HG02885 (cell line): ENCODE data around the gene ZNF732.
"Not testable (repeated sequence)": the region's sequence is repeated elsewhere in the genome, so short reads cannot be mapped to it uniquely, and the experiment has no call there.

Source experiments
- ATAC-seq: cut with Tn5 transposase; IDR thresholded peaks from one replicate; pipeline ENCODE4 v1.9.1; 2021; ENCODE audit warnings: mild to moderate bottlenecking; ENCODE audit not compliant: unreplicated experiment, poor library complexity

ZNF732 gene

DNA sequence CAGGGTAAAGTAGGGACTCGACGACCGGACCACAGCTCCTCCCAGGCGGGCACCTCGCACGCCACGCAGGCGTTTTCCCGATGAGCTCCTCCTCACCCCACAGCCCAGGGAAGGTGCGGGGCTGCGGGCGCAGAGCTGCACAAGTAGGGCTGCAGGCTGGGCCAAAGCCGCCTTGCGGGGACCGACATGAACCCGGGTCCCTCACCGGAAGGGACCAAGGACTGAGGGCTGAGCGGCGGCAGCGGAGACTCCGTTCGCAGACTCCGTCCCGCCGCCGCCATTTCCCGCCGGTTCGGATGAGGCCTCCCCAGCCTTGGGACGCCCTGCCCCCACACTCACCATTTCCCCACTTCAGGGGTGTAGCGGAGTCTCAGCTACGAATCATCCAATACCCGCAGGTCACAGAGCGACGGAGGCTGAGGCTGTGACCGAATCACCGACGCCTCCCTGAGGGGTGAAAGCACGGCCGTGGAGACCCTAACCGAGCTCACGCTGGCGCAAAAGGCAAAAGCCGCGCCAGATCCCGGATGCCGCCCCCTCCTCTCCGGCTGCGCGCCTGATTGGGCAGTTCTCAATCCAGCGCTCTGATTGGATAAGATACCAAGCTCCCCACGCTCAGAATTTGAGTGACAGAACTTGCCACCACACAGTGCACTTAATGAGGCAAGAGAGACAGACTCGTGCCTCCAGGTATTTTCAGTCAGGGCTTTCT lies at the start of gene ZNF732:
ZNF732 (minus strand) TSS at position 506 of the 712 bp plus-strand sequence; CDS start at position 342, 164 bp downstream.
- ATAC-seq = no peak

GRCh38 chr4:340011-340410 lies 34.7 kb upstream of the ZNF732 start:
- ATAC-seq = no peak

DNA sequence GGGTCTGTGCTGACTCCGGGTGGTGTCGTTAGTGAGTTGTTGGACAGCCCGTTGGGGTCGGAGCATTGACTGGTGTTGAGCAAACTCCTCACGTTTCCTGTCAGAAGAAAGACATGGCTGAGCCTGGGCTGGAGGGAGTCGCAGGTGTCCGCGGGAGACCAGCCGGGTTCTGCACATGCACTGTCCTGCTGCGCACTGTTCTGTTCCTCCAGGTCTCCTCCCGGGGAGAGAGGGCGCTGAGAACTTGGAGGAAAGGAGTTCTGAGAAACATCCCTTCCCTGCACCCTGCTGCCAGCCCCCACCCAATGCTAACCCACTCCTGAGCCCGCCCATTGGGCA lies 33.5 kb upstream of the ZNF732 start:
- no peak for ATAC-seq

GRCh38 chr4:337932-338758 lies 32.9 kb upstream of the ZNF732 start:
- peak; percentile 31 for ATAC-seq

GRCh38 chr4:337143-337931 lies 32.1 kb upstream of the ZNF732 start, which contains the start of gene ZNF141:
Gene ZNF141 (plus strand): TSS chr4:337814. CDS start chr4:337984, 170 bp downstream.
- ATAC-seq = peak; percentile 97

GRCh38 chr4:336893-337142 lies 31.5 kb upstream of the ZNF732 start:
- no peak for ATAC-seq

- ATAC-seq = no peak
Measured at GRCh38 chr4:336099-336892, 31.0 kb upstream of the ZNF732 start.

DNA sequence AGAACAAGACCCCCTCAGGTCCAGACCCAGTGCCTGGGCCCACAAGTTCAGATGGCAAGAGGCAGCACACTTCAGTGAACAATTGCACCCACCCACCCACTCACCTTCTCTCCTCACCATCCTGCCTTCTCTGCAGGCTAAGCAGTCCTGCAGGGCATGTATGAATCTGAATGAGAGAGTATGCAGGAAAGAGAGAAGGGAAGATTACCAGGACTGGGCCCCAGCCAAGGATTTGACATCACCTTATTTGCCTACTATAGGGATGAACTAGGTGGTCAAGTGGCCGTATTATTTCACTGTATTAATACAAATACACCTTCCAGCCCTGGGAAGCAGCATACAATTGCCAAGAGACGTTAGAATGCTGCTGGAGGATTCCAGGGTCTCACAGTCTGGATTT lies 30.2 kb upstream of the ZNF732 start:
- ATAC-seq = no peak

DNA sequence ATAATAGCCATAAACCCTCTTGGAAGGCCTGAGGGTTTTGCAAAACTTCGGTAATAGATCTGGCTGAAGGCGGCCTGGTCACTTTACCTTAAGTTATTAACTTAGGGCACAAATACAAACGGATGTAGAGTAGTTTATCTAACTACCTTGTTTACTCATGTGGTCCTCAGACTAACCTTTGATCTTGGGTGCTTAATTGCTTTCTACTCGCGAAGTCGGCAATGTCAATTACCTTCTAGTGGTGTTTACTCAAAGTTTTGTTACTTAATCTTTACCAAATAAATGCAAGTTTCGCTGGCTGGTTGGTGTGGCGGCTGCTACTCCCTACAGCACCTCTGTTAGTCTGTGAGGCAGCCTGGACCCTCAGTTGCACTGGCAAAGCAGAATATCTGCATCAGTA lies 23.5 kb upstream of the ZNF732 start:
- no peak for ATAC-seq

- ATAC-seq = no peak
Measured at GRCh38 chr4:314296-314903, 9.1 kb upstream of the ZNF732 start.

DNA sequence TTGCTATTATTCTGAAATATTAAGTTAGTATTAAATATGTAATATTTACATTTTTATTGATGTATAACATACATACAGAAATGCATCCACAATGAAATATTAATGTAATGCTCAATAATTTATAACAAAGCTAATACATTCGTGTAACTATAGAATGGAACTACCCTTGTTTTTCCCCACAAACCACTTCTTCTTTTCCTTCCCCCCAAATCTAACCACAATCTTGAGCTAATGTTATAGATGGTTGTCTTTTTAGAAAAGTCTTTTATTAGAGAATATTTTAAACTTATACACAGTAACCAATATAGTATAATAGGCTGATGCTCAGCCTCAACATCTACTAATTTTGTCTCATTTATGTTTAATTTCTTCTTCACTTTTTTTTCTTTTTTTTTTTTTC lies 4.5 kb upstream of the ZNF732 start:
- no peak for ATAC-seq

- ATAC-seq = no peak
Measured at GRCh38 chr4:306551-306961, 1.3 kb upstream of the ZNF732 start.

DNA sequence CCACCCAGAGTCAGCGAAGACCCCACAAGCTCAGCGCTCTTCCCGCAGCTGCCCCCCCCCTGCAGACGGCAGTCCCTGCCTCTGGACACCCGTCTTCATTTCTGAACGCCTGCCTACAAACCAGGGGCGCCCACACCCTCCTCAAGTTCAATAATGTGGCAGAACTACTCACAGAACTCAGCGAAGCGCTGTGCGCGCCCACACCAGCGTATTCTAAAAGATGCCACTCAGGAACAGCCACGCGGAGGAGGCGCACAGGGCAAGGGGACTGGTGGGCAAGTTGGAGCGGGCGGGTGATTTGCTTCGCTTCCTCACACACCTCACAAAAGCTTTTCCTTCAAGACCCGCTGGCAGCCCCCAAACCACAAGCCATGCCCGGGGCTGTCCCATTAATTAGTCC lies 758 bp downstream of the ZNF732 start:
- not testable (repeated sequence) for ATAC-seq

DNA sequence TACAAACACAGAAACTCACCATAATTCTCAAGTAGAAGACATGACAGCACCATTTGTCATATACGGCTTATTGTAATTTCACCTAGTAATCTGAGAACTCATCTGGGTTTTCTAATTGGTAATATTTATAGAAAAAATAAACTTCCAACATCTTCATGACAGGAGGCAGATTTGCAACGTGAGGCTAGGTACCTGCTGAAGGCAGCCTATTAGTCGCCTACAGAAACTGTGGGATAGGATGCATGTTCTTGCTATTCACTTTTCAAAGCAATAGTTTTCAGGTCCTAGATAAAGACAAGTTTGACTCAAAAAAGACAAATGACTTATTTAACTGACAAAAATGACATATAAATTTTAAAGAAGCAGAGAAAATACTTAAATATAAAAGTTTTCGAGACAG lies 2.9 kb downstream of the ZNF732 start:
- ATAC-seq = no peak

DNA sequence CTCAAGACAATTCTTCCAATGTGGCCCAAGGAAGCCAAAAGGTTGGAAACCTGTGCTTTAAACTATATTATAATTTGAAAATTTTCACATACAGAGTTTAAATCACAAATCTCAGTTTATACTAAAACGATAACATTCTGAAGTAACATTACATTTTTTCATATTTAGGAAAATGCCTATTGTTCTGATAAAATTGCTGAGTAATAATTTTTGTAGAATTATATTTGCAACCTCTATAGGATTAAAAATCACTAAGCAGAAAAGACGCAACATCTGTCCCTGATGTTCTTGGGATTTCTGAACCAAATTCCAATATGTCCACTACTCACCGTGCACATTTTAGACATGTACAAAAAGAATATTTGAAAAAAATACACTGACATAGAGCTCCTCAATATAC lies 10.5 kb downstream of the ZNF732 start:
- ATAC-seq = no peak

GRCh38 chr4:288891-289290 lies 16.4 kb downstream of the ZNF732 start:
- no peak for ATAC-seq

DNA sequence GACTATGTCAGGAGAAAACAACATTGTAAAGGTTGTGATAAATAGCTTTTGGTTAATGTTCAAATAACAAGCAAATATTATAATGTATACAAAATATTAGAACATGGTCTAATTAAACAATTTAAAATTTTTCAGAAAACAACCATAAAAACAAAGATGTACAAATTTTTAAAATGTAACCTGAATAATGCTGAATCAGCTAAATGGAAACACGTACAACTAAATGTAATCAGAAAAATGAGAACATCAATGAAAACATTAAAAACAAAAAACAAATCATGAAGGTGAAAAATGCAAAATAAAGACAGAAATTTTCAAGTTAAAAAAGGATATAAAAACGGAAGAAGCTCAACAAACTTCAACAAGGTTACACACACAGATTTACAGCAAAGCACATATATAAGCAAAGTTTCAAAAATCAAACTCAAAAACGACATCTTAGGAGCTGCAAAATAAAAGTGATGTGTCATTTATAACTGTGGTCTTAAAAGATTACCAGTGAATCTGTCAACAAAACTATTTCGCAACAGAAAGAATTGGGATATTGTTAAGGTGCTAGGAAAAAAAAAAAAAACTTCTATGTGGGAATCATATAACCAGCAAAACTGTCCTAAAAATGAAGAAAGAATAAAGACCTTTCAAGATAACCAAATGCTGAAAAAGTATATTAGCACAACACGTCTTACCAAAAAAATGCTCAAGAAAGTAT lies 31.8 kb downstream of the ZNF732 start:
- ATAC-seq = no peak

GRCh38 chr4:271492-272103 lies 33.7 kb downstream of the ZNF732 start:
- no peak for ATAC-seq

DNA sequence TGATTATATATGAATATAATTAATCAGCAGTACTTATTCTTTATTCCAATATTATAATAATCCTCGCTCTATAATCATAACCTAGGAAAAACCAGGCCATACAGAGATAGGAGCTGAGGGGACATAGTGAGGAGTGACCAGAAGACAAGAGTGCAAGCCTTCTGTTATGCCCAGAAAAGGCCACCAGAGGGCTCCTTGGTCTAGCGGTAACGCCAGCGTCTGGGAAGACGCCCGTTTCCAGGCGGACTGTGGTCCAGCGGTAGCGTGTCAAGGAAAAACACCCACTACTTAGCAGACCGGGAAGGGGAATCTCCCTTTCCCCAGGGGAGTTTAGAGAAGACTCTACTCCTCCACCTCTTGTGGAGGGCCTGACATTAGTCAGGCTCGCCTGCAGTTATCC lies 46.0 kb downstream of the ZNF732 start:
- ATAC-seq = not testable (repeated sequence)
